Measurements from ENCODE around the gene PCED1B.

PCED1B gene, protein sequence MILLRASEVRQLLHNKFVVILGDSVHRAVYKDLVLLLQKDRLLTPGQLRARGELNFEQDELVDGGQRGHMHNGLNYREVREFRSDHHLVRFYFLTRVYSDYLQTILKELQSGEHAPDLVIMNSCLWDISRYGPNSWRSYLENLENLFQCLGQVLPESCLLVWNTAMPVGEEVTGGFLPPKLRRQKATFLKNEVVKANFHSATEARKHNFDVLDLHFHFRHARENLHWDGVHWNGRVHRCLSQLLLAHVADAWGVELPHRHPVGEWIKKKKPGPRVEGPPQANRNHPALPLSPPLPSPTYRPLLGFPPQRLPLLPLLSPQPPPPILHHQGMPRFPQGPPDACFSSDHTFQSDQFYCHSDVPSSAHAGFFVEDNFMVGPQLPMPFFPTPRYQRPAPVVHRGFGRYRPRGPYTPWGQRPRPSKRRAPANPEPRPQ

DNA sequence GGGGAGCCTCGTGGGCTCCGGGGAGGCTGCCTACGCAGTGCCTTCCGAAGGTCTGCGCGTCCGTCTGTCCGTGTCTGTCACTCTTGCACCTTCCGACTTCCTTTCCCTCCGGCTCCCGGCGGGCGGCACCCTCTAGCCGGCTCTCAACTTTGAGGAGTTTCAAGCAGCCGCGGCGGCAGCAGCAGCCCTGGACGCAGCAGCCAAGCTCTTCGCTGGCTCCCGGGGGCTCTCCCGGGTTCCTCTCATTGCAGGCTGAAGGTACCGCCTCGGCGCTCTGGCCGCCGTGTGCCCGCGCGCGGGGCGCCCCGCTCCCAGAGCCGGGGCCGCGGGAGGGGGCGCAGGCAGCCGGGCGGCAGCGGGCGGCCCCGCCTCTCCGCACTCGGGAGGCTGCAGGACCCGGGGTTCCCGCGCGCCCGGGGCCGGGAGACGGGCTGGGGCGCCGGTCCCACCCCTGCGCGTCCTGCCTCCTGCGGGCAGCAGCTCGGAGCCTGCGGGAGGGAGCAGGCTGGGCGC is at the start of gene PCED1B, which contains the start of gene AMIGO2:
Gene PCED1B, plus strand, starts transcription at position 154 of the 513 bp plus-strand sequence. CDS start 155,443 bp downstream, outside the sequence.
Gene AMIGO2, minus strand, starts transcription at position 492 of the 513 bp plus-strand sequence. CDS start 957 bp downstream, outside the sequence.
- TF ChIP-seq, protein P1, sequence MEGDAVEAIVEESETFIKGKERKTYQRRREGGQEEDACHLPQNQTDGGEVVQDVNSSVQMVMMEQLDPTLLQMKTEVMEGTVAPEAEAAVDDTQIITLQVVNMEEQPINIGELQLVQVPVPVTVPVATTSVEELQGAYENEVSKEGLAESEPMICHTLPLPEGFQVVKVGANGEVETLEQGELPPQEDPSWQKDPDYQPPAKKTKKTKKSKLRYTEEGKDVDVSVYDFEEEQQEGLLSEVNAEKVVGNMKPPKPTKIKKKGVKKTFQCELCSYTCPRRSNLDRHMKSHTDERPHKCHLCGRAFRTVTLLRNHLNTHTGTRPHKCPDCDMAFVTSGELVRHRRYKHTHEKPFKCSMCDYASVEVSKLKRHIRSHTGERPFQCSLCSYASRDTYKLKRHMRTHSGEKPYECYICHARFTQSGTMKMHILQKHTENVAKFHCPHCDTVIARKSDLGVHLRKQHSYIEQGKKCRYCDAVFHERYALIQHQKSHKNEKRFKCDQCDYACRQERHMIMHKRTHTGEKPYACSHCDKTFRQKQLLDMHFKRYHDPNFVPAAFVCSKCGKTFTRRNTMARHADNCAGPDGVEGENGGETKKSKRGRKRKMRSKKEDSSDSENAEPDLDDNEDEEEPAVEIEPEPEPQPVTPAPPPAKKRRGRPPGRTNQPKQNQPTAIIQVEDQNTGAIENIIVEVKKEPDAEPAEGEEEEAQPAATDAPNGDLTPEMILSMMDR (IDR thresholded peaks at IDR 0.05; ENCODE audit: low read depth, low read length) = peak; percentile 52

GRCh38 chr12:47029903-47030302 is 49.5 kb upstream of the PCED1B start:
- H3K4me3 ChIP-seq (ENCODE audit: low read depth, low read length) = no peak overlapping the region
- in situ Hi-C loops (cut with HindIII; ENCODE audit: low sequenced_read_pairs) = no loop called here
- no peak for DNase-seq (ENCODE audit: low read depth, low spot score)
- TF ChIP-seq, protein P1 (IDR thresholded peaks at IDR 0.05; ENCODE audit: low read depth, low read length) = no peak

More for the DNA sequence above, at the start of gene PCED1B, which contains the start of gene AMIGO2:
- peak; percentile 80 for DNase-seq (ENCODE audit: low read depth, low spot score)
- H3K4me3 ChIP-seq (ENCODE audit: low read depth, low read length) = peak within 1 kb of the TSS; percentile 69
- in situ Hi-C loops (cut with HindIII; ENCODE audit: low sequenced_read_pairs) = no loop called here

- in situ Hi-C loops (cut with HindIII; ENCODE audit: low sequenced_read_pairs) = no loop called here
- H3K4me3 ChIP-seq (ENCODE audit: low read depth, low read length) = no peak overlapping the region
- TF ChIP-seq, protein P1 (IDR thresholded peaks at IDR 0.05; ENCODE audit: low read depth, low read length) = peak; percentile 45
- DNase-seq (ENCODE audit: low read depth, low spot score) = peak; percentile 81
These were observed 46.8 kb upstream of the PCED1B start for GRCh38 chr12:47032644-47033043.

GRCh38 chr12:47033081-47033480 is 46.3 kb upstream of the PCED1B start:
- DNase-seq (ENCODE audit: low read depth, low spot score) = no peak

GRCh38 chr12:47033789-47034555 is 45.4 kb upstream of the PCED1B start:
- H3K4me3 ChIP-seq (ENCODE audit: low read depth, low read length) = no peak overlapping the region
- peak; percentile 26 for DNase-seq (ENCODE audit: low read depth, low spot score)
- in situ Hi-C loops (cut with HindIII; ENCODE audit: low sequenced_read_pairs) = no loop called here
- TF ChIP-seq, protein P1 (IDR thresholded peaks at IDR 0.05; ENCODE audit: low read depth, low read length) = no peak

More at GRCh38 chr12:47033081-47033480, 46.3 kb upstream of the PCED1B start:
- no peak overlapping the region for H3K4me3 ChIP-seq (ENCODE audit: low read depth, low read length)
- TF ChIP-seq, protein P1 (IDR thresholded peaks at IDR 0.05; ENCODE audit: low read depth, low read length) = no peak
- in situ Hi-C loops (cut with HindIII; ENCODE audit: low sequenced_read_pairs) = no loop called here

- no peak overlapping the region for H3K4me3 ChIP-seq (ENCODE audit: low read depth, low read length)
- DNase-seq (ENCODE audit: low read depth, low spot score) = peak; percentile 60
- TF ChIP-seq, protein P1 (IDR thresholded peaks at IDR 0.05; ENCODE audit: low read depth, low read length) = no peak
- in situ Hi-C loops (cut with HindIII; ENCODE audit: low sequenced_read_pairs) = no loop called here
These were observed 44.8 kb upstream of the PCED1B start for GRCh38 chr12:47034661-47035060.

Measured in astrocyte of the spinal cord (primary cell).